OCI-LY7 (cell line): ENCODE results near the gene SLFN5.

Experiments used
- EZH2phosphoT487 ChIP-seq: fragments of 200-600 bp; sonication (generic); IDR thresholded peaks from 2 replicates; pipeline ENCODE4 v1.6.1; 2018; ENCODE audit warnings: low read depth, borderline replicate concordance, mild to moderate bottlenecking, mixed run types, antibody characterized with exemption, low read length, moderate library complexity, mixed read lengths
- TF ChIP-seq, protein P1 (sequence below): fragments of 200-600 bp; sonication (generic); conservative IDR thresholded peaks from 2 replicates; pipeline ENCODE4 v1.5.1; 2014; ENCODE audit warnings: mild to moderate bottlenecking, antibody characterized with exemption, low read length, moderate library complexity, mixed read lengths

DNA sequence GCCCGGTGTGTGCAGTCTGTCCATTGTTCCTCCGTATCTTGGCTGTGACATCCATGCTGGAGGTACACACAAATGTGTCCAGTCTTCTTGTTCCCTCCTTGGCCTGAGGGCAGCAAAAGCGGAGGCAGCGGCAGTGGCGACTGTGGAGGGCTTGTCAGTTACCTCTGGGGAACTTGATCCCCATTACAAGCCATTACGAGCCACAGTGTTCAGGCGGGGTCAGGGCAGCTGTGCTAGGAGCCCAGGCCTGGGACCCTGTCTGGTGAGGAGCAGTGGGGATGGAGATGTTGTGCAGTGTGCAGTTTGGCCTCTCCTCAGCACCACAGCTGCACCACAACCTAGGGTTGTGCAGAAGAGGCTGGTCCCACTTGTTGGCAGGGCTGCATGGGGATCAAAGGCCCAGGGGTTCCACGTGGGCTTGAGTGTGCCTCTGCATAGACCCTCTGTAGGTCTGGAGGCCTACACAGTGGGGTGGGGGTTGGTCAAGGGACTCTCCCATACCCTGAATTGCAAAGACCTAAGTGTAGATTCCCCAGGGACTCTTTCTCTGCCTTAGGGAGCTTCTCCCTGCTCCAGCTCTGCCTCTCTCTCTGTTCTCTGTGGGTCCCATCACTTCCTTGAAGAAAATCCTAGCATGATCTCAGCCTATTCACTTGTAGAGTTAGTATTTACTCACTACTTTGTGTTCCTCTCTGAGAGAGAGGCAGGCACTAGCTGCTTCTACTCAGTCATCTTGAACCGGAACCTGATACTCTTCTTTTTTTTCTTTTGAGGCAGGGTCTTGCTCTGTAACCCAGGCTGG, 71.7 kb downstream of the SLFN5 start:
- TF ChIP-seq, protein P1, sequence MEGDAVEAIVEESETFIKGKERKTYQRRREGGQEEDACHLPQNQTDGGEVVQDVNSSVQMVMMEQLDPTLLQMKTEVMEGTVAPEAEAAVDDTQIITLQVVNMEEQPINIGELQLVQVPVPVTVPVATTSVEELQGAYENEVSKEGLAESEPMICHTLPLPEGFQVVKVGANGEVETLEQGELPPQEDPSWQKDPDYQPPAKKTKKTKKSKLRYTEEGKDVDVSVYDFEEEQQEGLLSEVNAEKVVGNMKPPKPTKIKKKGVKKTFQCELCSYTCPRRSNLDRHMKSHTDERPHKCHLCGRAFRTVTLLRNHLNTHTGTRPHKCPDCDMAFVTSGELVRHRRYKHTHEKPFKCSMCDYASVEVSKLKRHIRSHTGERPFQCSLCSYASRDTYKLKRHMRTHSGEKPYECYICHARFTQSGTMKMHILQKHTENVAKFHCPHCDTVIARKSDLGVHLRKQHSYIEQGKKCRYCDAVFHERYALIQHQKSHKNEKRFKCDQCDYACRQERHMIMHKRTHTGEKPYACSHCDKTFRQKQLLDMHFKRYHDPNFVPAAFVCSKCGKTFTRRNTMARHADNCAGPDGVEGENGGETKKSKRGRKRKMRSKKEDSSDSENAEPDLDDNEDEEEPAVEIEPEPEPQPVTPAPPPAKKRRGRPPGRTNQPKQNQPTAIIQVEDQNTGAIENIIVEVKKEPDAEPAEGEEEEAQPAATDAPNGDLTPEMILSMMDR: no peak
- no peak for TF ChIP-seq EZH2phosphoT487
